Activated CD8-positive, alpha-beta memory T cell treated with anti-CD3 and anti-CD28 coated beads for 1 hour (primary cell): Measurements from ENCODE around the gene SLC9A9.

ENCODE experiments used
- DNase-seq, 2 donors: peaks; one replicate each; pipeline ENCODE4 v3.0.0-alpha.2; 2020; ENCODE audit warnings: low read depth in 1 of 2; ENCODE audit errors: extremely low read depth in 1 of 2

Gene SLC9A9

DNA sequence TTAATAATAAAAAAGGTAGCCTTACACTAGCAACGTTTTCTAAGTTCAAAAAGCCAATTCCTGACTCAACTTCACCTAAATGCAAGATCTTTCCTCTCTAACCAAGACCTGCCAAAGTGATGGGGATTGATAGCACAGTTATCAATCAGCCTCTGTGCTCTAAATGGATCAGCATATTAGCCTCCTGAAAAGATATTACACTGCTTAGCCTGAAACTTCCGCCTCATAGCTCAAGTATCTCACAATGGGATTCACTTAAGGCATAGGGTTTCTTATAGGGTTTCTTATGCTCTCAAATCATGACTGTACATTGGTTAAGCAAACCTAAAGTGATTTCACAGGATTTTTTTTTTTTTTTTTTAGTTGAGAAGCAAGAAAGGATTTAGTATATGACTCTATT, 436 bp upstream of the SLC9A9 start:
- no peak for DNase-seq

DNA sequence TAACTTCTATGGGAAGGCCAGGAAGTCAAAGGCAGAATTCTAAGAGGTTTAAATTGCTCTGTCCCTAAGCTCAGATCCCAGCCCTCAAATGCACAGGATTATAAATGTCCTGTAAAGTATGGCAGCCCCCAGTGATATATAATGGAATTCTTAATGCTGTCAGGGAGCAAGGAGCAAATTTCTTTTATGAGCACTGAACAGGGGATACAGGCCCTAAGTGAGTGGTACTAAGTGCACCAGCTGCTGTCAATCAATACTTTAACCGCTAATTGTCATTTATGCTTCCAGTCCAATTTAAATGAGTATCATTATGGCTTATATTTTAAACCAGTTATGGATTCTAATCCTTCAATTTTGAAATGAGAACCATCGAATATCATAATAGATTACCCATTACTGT, 4.7 kb downstream of the SLC9A9 start:
- no peak for DNase-seq

DNA sequence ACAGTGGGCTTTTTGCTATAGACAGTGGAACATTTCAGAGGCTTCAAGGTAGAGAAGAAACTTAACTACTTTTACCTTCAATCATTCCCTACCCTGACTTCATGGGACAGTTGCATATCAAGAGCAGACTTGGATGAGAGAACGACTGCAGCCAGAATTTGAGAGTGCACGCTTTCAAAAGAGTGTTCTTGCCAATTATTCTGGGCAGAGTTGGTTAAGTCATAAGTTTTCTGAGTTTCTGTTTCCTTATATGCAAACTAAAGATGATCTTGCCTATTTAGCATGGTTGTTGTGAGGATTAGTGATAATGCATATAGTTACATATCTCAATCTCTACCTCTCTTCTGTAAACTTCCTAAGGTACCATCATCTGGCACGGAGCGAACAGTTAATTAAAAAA, 7.6 kb downstream of the SLC9A9 start:
- no peak for DNase-seq

DNA sequence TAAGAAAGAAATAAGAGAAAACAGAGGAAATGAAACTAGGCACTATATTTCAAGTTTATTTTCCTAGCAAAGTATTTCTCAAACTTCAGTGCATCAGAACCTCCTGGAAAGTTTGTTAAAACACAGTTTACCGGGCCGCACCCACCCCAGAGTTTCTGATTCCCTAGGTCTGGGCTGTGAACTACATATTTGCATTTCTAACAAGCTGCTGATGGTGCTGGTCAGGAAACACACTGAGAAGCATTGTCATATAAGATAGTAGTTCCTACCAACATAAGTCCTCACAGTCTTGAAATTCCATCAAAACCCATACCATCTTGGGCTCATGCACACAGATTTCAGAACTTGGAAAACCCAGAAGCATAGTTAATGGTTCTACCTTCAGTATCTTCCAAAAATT, 8.3 kb downstream of the SLC9A9 start:
- no peak for DNase-seq

DNA sequence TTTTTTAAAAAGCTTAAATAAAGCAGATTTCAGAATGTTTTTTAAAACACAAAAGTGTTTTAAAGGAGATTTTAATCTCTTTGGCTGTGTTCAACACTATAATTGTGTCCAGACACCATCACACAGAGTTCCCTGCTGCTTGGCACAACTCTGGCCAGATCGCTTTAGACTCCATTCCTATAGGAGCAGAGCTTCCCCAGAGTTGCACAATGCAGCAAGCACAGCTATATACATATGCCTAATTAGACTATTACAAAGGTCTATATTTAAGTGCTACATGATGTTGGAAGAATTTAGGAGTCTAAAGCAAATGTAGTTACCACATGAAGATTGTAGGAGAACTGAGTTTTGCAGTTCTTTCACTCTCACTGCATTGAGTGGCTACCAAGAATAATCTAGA, 11.2 kb downstream of the SLC9A9 start:
- DNase-seq: no peak

DNA sequence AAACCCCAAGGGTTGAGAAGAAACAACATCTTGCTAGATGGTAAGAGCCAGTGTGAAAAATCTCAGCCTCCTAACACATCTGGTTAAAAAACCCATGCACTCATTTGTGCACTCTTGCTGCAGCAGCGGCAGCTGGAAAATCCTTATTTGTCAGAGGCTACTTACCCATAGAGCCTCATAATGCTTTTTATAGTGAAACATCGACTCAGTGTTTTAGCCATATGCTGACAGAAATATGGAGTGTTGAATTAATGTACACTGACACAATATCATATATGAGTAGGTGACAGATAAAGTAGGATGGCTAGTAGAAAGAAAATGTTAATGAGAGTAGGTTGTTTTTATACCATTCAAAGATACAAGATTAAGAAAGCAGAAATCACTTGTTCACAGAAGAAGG, 13.0 kb downstream of the SLC9A9 start:
- DNase-seq: no peak

DNA sequence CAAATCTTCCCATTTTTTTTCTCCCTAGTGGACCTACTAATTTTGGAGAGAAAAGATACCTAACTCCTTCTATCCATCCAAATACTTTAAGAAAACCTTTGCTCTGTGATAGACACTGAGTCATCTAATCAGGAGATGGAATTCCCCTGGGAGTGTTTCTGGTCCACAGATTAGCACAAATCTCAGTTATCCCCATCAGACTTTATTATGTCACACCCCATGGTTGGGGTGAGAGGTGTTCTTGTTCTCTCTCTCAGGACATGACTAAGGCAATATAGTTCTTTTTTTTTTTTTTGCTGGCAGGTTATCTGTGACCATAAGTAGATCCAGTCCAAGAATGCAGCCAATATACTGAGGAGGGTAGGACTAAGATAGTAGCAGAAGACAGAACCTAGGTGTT, 15.8 kb downstream of the SLC9A9 start:
- no peak for DNase-seq

DNA sequence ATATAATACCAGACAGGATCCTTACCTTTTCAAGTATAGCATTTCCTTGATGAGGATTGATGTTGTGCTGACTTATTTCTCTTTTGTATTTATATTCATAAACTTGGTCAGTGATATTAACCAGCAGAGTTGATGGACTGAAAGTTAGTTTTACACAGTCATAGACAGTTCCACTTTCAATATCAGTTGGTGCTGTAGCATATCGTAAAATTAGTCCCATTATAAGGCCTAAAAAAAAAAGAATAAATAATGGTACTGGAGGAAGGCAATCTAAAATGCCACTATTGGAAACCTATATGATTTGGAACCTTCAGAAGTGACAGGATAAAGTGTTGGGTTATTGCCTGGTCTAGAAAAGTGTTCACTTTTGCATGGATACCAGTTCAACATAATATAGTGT, 16.3 kb downstream of the SLC9A9 start:
- DNase-seq: no peak

DNA sequence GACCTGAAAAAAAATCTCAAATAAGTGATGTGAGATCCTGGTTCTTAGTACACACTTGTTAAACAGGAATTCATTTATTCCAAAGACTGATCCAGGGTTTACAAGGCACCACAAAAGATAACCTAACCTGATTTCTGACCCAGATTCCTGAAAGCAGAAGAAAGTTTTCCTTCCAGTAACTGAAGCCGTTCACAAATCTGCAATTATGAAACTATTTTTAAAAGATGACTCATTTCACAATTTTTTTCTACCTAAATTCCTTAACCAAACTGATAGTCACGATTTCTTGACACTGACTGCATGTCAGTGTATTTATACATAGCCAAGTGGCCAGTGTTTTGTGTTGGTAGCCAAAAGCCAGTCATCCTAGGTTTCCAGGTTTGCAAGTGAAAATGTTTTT, 17.1 kb downstream of the SLC9A9 start:
- DNase-seq: no peak

DNA sequence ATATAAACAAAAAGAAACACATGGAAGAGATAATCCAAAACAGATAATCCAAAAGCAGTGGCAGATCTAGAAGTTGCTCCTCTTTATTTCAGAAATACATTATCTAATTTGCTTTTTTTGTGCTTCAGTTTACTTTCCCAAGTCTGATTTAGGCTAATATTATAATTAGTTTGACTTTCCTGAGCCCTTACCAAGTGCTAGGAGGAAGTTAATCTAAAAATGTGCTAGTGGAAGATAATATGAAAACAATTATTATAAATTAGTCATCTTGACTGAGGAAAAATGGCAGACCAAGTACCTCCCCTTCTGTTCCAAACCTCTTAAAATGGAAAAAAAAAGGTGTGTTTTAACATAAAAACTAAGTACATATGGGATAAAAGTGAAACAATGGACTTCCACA, 17.5 kb downstream of the SLC9A9 start:
- no peak for DNase-seq

DNA sequence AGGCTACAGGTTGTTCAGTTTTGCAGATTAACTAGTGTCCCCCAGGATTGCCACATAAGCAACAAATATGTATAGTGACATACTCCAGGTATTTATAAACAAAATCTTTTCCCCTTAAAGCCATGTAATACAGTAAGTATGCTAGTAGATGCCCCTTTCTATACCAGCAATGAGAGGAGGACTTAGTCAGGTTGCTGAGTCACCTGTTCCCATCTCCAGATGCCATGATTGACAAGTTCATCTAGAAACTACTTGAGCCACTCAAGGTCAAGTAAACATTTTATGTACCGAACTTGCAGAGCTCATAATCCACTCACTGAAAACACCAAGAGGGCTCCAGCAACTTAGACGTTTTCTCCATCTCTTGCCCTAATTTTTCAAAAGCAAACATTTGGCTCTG, 18.2 kb downstream of the SLC9A9 start:
- DNase-seq: no peak

DNA sequence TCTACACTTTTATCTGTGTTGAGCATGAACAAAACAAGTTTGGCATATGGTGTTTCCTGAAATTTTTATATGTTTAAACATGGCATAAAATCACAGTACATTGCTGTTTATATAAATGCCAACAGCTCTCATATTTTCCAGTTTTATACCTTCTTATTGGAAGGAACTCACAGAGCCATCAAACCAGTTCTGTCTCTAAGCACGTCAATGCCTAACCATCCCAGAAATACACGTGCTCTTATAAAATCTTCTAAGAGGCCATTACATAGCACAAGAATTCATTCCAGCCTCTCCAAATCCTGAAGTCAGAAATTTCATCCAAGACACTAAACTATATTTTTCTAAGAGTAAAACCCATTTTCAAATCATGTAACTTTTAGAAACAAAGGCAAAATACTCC, 20.8 kb downstream of the SLC9A9 start:
- DNase-seq: no peak

DNA sequence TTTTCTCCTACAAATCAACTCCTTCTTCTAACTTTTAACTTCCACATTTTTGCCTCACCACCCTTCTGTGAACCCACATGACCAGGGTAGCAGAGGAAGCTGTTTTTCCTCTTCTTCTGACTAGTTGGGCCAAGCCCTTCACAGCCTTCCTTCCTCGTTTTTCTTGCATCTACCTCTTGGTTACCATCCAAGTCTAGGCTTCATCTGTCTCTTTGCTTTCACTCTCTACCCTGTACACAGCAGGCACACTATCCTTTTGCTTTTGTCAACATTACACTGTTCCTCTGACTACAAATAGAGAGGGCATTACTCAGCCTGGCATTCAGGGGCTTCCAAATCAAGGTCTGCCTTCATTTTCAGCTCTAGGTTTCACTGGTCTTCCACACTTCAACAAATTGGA, 22.0 kb downstream of the SLC9A9 start:
- DNase-seq: no peak

DNA sequence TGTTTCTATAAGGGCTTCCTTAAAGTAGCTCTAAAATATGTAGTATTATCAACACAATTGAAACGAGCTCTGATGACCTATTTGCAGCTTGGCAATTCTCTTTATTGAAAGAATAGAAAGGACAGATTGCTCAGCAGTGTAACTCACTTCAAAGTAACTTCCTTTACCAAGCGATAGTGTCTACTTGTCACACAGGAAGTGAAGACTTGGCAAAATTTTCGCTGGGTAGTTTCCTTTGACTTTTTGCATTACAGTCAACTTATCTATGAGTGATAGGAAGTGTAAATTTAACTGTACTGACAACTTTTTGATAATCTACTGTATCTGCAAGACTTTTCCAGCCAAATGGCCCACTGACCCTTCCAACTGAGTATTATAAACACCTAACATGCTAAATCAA, 22.8 kb downstream of the SLC9A9 start:
- no peak for DNase-seq

DNA sequence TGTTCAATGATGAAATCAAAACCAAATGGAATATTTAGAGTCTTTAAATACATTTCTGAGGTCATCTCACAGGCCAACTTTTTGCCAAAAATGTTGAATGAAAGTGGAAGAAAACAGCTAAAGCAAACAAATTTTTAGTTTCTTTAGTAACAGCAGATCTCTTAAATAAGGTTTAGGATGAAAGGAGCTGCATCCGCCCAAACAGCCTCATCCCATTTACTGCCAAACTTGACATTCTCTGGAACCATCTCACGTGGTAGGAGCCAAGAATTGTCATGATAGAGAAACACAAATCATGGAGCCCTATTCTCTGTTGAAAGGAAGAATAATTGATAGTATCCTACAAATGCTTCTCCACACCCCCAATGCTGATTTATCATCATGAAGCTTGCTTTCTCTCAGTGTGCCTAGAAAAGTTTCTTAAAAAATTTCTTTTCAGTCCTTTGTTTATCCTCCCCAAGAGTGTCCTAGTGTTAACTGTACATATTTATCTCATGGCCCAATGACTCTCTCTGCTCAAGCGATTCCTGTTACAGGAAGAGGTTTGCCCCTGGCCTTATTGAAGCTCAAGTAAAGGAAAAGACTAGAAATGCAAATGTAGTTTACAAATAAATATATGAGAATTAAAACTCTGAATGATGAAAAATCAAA, 23.4 kb downstream of the SLC9A9 start:
- no peak for DNase-seq

DNA sequence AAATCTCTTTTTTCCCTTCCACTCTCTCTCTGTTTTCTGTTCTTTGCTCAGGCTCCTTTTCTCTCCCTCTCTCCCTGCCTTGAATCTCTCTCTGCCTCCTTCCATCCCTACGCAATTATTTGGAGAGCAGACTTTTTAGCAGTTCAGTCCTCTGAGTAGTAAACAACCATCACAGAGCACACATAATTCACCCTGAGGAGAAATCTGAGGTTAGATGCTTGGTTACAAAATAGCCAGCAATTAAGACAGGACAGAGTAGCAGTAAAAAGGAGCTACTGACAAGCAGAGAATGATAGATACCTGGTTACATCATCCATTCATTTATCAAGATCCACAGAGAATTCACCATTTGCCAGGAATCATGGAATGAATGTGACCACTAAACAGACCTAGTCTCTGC, 25.5 kb downstream of the SLC9A9 start:
- no peak for DNase-seq

DNA sequence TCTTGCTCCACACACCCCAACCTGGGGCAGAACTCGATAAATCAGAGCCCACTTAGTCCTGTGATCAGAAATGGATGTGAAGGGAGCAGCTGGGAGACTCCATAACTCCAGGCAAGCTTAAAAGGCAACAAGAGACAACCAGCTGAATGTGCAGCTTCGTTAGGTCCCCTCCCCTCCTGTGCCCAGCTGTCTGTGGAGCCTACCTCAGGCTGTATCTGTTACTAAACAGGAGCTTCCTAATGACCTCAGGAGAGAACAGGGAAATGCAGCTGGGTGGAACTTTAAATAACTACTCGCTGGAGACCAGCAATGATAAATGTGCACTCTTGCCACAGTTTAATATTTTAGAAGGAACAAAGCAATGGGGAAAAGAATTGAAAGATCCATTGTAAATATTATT, 25.9 kb downstream of the SLC9A9 start:
- no peak for DNase-seq

DNA sequence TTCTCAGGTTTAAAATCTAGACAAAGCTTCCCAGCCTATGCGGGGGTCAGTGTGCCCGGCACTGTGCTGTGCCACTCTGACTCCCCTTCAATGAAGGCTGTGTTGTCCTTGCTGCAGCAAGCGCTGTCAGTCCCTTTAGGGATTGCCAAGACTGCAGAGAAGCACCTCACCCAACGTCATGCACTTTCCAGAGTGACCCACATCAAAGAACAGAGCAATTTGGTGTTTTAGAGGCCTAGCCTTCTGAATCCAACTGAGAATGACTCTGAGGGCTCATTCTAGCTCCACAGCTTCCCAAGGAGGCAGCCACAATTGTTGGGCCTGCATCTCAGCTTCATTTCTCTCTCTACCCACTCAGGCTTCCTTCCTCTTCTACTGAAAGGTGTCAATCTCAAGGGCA, 26.4 kb downstream of the SLC9A9 start:
- DNase-seq: no peak

DNA sequence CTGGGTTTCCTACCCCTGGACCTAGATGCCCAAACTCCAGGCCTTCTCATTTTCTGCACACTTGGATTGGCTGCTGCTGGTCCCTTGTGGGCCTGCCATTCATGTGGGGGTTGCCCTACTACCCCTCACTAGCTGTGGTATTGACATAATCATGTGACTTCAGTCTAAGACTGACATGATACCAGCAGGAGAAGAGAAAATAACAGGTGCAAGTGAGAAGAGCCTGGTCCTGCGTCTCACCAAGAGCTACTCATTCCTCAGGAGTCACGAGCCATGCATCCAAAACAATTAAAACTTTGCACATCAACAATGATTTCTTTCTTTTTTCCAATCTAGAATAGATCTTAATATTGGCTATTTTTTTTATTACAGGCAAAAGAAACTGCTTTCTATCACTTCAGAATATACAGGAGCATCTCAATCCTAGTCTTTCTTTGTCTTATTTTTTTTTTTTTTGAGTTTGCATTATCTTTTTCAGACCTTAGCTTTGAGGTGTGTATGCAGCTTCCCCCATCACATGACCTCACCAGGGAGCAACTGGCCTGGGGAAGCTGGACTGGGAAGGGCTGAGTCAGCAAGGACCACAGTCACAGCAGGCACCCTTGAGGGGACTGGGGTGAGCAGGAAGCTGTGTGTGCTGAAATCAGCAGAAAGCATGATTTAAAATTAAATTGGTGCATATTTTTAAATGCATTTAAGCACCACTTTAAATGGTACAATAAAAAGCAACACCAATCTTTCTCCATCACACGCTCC, 27.6 kb downstream of the SLC9A9 start:
- DNase-seq: no peak

DNA sequence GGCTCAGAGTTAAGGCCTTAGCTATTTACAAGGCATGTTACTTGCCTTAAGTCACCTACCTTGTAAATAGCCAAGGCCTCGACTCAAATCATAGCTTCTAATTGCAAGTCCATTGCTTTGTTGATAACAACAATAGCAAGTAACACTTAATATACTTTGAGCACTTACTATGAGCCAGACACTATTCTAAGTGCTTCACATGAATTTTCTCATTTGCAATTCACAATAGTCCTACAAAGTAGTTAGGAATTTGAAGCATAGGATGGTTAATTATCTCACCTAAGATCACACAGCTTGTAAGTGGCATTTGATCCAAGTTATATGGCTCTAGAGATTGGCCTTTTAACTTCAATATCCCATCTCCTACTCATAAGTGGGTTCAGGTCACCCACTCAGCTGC, 28.4 kb downstream of the SLC9A9 start:
- no peak for DNase-seq

DNA sequence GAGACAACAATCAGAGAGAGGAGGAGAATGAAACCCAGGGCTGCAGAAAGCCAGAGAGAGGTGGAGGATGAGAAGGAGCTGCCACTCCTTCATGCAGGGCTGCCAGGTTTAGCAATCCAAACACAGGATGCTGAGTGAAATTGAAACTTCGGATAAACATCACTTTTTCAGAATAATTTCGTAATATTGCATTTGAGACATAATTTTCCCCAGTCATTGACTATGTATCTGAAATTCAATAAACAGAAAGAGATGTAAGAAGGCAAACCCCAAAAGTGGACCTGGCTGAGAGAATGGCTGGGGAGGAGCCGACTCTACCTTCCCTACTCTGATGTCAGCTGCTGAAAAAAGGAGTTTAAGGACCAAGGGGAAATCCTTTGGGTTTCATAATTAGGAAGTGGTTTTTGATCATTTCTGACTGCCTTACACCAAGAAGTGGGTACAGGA, 33.8 kb downstream of the SLC9A9 start:
- no peak for DNase-seq

DNA sequence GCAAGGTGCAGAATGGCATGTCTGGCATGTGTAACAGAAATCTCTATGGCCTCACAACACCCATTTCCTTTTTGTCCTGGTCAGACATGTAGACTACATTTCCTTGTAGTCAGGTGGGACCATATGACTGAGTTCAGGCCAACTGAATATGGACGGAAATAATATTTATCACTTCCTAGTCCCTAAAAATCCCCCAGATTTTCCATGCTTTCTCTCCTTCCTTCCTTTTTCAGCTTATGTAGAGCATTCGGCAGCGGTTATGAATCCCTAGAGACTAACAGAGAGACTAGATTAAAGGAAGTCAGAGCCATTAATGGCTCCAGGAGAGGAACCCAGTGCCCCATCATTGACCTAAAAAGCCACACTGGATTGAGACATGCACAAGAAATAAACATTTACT, 35.8 kb downstream of the SLC9A9 start:
- no peak for DNase-seq

DNA sequence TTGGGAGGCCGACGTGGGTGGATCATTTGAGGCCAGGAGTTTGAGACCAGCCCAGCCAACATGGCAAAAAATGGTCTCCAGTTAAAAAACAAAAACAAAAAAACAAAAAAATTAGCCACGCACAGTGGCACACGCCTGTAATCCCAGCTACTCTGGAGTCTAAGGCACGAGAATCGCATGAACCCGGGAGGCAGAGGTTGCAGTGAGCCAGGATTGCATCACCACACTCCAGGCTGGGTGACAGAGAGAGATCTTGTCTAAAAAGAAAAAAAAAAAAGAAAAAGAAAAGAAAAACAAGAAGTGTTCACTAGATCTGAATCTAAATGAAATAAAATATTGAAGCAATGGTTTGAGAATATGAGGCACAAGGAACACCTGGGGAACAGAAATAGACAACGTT, 36.7 kb downstream of the SLC9A9 start:
- DNase-seq: no peak
